Measurements from ENCODE around the gene DFFB. TPM values are rescaled to one million over a fixed set of nuclear protein-coding genes. Genes with fewer than 3 reads are reported as not detected.
A peak's percentile ranks its signal among the peaks of the same experiment; 100 is the strongest.

DFFB gene
- total and polyA plus RNA-seq, 9 of the 15 experiments (the other 6 are each of a cell fraction or from before 2014, with no cell fraction given): 2.3 to 15.8 (median 11.5) TPM

GRCh38 chr1:3869751-3870301, 12.6 kb downstream of the DFFB start (continued):
- TF ChIP-seq MBD1 (CRISPR knock-in tag; IDR thresholded peaks at IDR 0.05): no peak
- TF ChIP-seq RFX7 (CRISPR knock-in tag; IDR thresholded peaks at IDR 0.05): no peak
- no peak for TF ChIP-seq ZNF408 (CRISPR knock-in tag; IDR thresholded peaks at IDR 0.05; ENCODE audit: low read depth)
- no peak for TF ChIP-seq CEBPZ (IDR thresholded peaks at IDR 0.05; ENCODE audit: borderline replicate concordance, low read depth, low read length)
- no peak for TF ChIP-seq MTA2 (IDR thresholded peaks at IDR 0.05; ENCODE audit: low read depth)
- TF ChIP-seq FOS (IDR thresholded peaks at IDR 0.05; ENCODE audit: extremely low read depth, insufficient read length): no peak
- no peak for TF ChIP-seq HDAC1 (IDR thresholded peaks at IDR 0.05)
- no peak for TF ChIP-seq NFRKB (IDR thresholded peaks at IDR 0.05; ENCODE audit: low read depth)
- TF ChIP-seq ZNF316 (IDR thresholded peaks at IDR 0.05): no peak
- TF ChIP-seq MTA1 (IDR thresholded peaks at IDR 0.05; ENCODE audit: borderline replicate concordance): no peak
- TF ChIP-seq ZNF134 (CRISPR knock-in tag; conservative IDR thresholded peaks at IDR 0.05): no peak
- no peak for TF ChIP-seq E2F3 (CRISPR knock-in tag; IDR thresholded peaks at IDR 0.05)
- no peak for TF ChIP-seq HDAC3 (IDR thresholded peaks at IDR 0.05; ENCODE audit: borderline replicate concordance, partially characterized antibody)
- no peak for TF ChIP-seq ZBTB8A (IDR thresholded peaks at IDR 0.05; ENCODE audit: partially characterized antibody)
- no peak for TF ChIP-seq NCOA1 (IDR thresholded peaks at IDR 0.05; ENCODE audit: low read depth)
- no peak for TF ChIP-seq CEBPB (tag; IDR thresholded peaks at IDR 0.05)
- peak; percentile 24; the same call in 1 of the 2 replicates for TF ChIP-seq EP300 (IDR thresholded peaks at IDR 0.05; ENCODE audit: low read length)
- no peak for TF ChIP-seq ZNF347 (CRISPR knock-in tag; IDR thresholded peaks at IDR 0.05; ENCODE audit: low read depth)
- TF ChIP-seq CREBBP (IDR thresholded peaks at IDR 0.05; ENCODE audit: low read depth, low read length): no peak
- no peak for TF ChIP-seq POLR2B (IDR thresholded peaks at IDR 0.05; ENCODE audit: low read depth, partially characterized antibody)
- TF ChIP-seq HSF4 (CRISPR knock-in tag; IDR thresholded peaks at IDR 0.05; ENCODE audit: borderline replicate concordance): no peak
- TF ChIP-seq ZNF551 (CRISPR knock-in tag; IDR thresholded peaks at IDR 0.05): no peak
- TF ChIP-seq BHLHE40 (IDR thresholded peaks at IDR 0.05; ENCODE audit: low read length): no peak
- TF ChIP-seq ZNF75A (CRISPR knock-in tag; IDR thresholded peaks at IDR 0.05): no peak
- TF ChIP-seq ARID1B (IDR thresholded peaks at IDR 0.05): 0 out of 2 replicates have a peak, but pooled peaks have one; percentile 20
- TF ChIP-seq CC2D1A (IDR thresholded peaks at IDR 0.05): no peak
- TF ChIP-seq TCF7 (IDR thresholded peaks at IDR 0.05; ENCODE audit: borderline replicate concordance): no peak
- no peak for TF ChIP-seq ZNF696 (CRISPR knock-in tag; conservative IDR thresholded peaks at IDR 0.05)

Data from K562 (cell line).